Inferior parietal cortex (tissue), 1 donor: ENCODE results near the gene LRRC23.

ENCODE experiments used
- DNase-seq: peaks from one replicate; pipeline ENCODE4 v3.0.0-alpha.2; 2016; ENCODE audit errors: extremely low spot score

LRRC23 gene

DNA sequence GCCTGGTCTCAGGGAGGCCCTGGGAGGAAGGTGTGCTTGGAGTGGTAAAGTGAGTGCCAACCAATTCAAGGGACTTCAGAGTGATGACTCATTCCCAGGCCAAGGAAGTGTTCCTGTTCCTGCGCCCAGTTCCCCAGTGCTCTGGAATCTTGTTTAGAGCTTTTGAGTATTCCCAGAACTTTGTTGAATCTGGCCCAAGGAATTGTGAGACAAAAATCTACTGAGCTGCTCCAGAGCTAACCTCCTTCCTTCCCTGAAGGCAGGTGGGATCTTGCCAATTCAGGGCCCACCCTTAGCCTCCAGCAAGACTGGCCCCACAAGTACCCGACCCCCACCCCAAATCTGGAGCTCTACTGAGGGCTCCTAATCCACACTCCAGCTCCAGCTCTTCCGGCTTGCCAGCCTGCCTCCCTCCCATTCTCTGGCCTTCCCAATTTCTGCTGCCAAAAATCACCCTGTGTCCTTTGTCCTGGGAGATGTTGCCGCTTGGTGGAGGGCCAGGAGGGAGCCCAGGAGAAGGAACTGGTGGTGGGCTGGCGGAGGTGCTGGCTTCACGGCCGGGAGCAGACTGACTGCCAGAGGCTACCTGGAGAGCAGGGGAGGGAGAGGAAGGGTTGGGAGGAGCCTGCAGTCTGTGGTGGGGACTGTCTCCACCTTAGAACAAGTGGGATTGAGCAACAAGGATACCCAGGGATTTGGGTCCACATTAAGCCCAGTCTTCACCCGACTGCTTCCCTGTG, 21.1 kb downstream of the LRRC23 start:
- peak; percentile 68 for DNase-seq

GRCh38 chr12:6927379-6928021, 22.9 kb downstream of the LRRC23 start, which contains the start of gene ATN1:
Gene ATN1, plus strand, starts transcription at chr12:6927959. Its CDS starts 6,043 bp downstream, at chr12:6934002.
- DNase-seq: peak; percentile 66

DNA sequence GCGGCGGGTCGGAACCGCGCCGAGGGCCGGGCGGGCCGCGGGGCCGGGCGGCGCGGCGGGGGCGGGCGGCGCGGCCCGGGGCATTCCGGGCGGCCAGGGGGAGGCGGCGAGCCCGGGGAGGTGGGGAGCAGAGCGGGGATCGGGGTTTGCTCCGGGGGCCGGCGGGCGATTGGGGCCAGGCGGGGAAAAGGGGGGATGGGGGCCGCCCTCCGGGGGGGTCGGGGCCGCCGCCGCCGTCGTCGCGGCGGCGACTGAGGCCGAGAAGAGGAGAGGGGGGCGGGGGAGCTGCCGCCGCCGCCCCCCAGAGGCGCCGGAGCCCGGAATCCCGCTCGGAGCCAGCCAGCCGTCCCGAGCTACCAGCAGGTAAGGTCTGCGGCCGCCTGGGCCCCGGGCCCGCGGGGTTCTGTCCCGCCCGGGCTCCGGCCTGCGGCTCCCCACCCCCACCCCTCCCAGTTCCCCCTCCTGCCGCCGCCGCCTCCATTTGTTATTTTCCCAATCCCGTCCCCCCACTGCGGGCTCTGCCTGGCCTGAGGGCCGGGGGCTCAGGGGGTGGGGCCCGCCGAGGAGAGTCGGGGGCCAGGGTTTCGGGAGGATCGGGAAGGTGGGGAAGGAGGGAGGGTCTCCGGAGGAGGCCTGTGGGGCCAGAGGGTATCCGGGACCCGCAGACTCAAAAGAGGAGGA, 23.5 kb downstream of the LRRC23 start:
- DNase-seq: no peak

GRCh38 chr12:6928703-6929407, 24.2 kb downstream of the LRRC23 start:
- DNase-seq: no peak

DNA sequence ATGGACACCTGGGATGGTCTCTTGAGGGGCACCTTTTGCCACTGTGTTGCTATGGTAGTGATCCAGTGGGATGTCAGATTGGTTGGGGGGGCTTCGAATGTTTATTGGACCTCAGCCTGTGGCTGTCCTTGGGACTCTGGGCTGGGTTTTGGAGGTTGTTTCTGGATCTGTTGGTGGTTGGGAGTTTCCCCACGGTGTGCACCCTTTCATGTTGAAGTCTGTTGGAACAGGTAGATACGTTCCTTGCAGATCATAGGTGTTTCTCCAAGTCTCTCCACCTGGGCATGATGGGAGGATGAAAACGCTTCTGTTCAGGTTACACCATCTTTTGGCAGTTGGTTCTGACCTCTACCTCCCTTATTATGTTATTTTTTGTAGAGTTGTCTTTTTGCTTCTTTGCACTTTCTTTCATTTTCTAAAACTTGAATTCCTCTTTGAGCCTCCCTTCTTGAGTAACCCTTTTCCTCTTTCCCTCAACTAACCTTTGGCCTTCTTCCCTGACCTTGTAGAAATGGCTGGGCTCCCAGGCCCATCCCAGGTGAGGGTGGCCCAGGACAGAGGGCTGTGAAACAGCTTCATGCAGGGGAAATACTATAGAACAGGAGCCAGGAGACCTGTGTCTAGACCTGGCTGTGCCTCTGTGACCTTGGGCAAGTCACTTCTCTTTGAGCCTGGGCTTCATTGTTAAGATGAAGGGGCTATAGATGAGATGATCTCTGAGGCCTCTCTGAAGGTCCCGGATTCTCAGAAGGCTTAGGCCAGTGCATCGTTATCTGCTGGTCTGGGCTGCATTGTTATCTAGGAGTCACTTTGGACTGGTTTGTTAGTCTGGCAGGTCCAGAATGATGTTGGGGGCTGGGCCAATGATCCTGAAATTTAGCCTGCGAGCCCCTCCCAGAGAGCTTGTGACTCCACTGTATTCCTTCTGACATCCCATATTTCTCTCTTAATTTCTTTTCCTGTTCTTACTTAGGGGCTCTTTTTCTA, 25.1 kb downstream of the LRRC23 start:
- DNase-seq: no peak

GRCh38 chr12:6932766-6933165, 28.1 kb downstream of the LRRC23 start:
- DNase-seq: no peak

GRCh38 chr12:6934110-6934509, 29.5 kb downstream of the LRRC23 start:
- DNase-seq: no peak

DNA sequence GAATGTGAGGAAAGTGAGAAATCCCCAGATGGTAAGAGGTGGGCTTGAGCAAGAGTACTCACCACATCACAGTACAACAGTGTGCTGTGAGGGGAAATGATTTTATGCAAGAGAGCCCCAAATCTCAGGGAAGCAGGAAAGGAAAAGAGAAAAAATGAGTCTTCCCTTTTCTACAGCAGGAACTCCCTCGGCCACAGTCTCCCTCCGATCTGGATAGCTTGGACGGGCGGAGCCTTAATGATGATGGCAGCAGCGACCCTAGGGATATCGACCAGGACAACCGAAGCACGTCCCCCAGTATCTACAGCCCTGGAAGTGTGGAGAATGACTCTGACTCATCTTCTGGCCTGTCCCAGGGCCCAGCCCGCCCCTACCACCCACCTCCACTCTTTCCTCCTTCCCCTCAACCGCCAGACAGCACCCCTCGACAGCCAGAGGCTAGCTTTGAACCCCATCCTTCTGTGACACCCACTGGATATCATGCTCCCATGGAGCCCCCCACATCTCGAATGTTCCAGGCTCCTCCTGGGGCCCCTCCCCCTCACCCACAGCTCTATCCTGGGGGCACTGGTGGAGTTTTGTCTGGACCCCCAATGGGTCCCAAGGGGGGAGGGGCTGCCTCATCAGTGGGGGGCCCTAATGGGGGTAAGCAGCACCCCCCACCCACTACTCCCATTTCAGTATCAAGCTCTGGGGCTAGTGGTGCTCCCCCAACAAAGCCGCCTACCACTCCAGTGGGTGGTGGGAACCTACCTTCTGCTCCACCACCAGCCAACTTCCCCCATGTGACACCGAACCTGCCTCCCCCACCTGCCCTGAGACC, 31.0 kb downstream of the LRRC23 start:
- no peak for DNase-seq

GRCh38 chr12:6936194-6936635, 31.6 kb downstream of the LRRC23 start:
- DNase-seq: no peak

GRCh38 chr12:6936636-6937480, 32.2 kb downstream of the LRRC23 start:
- no peak for DNase-seq

- peak; percentile 94 for DNase-seq
These were observed 33.1 kb downstream of the LRRC23 start for GRCh38 chr12:6937481-6938352.

GRCh38 chr12:6938353-6939190, 34.0 kb downstream of the LRRC23 start:
- DNase-seq: no peak

GRCh38 chr12:6939191-6939540, 34.5 kb downstream of the LRRC23 start:
- DNase-seq: no peak

- DNase-seq: no peak
These were observed 36.6 kb downstream of the LRRC23 start for GRCh38 chr12:6941267-6941666.

DNA sequence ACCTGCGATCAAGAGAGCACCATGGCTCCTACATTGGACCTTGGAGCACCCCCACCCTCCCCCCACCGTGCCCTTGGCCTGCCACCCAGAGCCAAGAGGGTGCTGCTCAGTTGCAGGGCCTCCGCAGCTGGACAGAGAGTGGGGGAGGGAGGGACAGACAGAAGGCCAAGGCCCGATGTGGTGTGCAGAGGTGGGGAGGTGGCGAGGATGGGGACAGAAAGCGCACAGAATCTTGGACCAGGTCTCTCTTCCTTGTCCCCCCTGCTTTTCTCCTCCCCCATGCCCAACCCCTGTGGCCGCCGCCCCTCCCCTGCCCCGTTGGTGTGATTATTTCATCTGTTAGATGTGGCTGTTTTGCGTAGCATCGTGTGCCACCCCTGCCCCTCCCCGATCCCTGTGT, 37.2 kb downstream of the LRRC23 start:
- no peak for DNase-seq

- DNase-seq: no peak
These were observed 37.7 kb downstream of the LRRC23 start for GRCh38 chr12:6942331-6942665.

- DNase-seq: no peak
These were observed 38.7 kb downstream of the LRRC23 start for GRCh38 chr12:6943389-6943721.
